ENCODE data around the gene EML4. TPM values are rescaled to one million over a fixed set of nuclear protein-coding genes. Genes with fewer than 3 reads are reported as not detected.

The EML4 gene
- total RNA-seq, 1 experiment from 2014 or later, result 68.2 TPM

DNA sequence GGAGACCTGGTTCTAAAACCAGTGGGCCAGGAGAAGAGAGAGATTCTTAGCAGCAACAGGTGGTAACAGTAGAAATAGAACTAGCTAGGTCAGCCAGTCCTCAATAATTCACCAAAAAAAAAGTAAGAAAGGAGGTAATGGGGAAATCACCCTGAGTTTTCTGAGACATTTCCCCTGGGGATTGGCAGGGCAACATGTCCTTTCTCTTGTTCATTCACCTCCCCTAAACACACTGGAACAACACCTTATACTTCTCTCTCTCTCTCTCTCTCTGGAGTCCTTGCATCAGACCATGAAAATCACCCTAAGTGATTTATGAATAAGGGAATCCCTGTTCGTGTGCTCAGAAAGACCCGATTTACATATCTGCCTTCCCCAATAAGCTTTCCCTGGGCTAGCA, 127.1 kb downstream of the EML4 start:
- Mint-ChIP-seq H3K27me3 (ENCODE audit: unreplicated experiment) (no peaks in the 10 kb centered on the region), H3K9me3 (ENCODE audit: low read depth, unreplicated experiment) (no peaks in the 10 kb centered on the region), H3K36me3 (ENCODE audit: insufficient read depth, unreplicated experiment) (peaks cover 20% of the 10 kb centered on the region), H3K4me1 (ENCODE audit: low read depth, unreplicated experiment) (no peaks in the 10 kb centered on the region), H3K27ac (ENCODE audit: unreplicated experiment) (no peak overlapping the region), H3K4me3 (ENCODE audit: low read depth, unreplicated experiment) (no peak overlapping the region)
- no peak for TF ChIP-seq CTCF (IDR thresholded peaks at IDR 0.05; ENCODE audit: unreplicated experiment)
- BruUV-seq (replicated peaks), result no TSS peak
- intact Hi-C loops (cut with micrococcal nuclease; ENCODE audit: unreplicated experiment), result no loop called here
- DNase-seq, result no peak
- CTCF ChIA-PET, result no interaction called here

DNA sequence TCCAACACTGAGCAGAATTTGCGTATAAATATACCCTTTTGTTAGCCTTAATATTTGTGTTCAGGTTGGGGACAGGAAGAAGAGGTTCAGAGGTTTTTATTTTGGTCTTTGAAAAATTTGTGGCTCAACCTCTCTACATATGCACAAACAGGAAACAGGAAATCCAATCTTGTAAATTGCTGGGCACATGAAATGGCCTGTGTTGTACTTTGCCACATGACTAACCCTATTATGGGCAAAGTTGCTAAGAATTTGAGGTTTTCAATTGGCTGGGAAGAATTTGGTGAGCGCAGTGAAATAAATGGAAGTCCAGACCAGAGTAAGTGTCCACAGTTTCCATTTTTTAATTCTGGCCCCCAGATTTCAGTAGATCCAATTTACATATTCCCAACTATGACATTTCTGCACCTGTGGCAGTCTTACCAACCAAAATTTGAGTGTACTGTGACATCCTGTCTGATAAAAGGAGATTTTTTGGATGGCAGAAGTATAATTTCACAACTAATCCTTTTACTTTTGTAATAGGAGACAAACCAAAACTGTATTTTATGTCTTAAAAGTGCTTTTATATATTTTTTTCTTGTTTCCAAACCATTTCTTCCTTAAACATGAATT, 128.3 kb downstream of the EML4 start:
- Mint-ChIP-seq H3K4me1 (ENCODE audit: low read depth, unreplicated experiment) (no peaks in the 10 kb centered on the region), H3K27ac (ENCODE audit: unreplicated experiment) (no peak overlapping the region), H3K9me3 (ENCODE audit: low read depth, unreplicated experiment) (no peaks in the 10 kb centered on the region), H3K36me3 (ENCODE audit: insufficient read depth, unreplicated experiment) (peaks cover 20% of the 10 kb centered on the region), H3K27me3 (ENCODE audit: unreplicated experiment) (no peaks in the 10 kb centered on the region), H3K4me3 (ENCODE audit: low read depth, unreplicated experiment) (no peak overlapping the region)
- no TSS peak for BruUV-seq (replicated peaks)
- no peak for TF ChIP-seq CTCF (IDR thresholded peaks at IDR 0.05; ENCODE audit: unreplicated experiment)
- CTCF ChIA-PET, result no interaction called here
- DNase-seq, result no peak
- intact Hi-C loops (cut with micrococcal nuclease; ENCODE audit: unreplicated experiment), result no loop called here

GRCh38 chr2:42298132-42298531, 129.0 kb downstream of the EML4 start:
- H3K4me3 Mint-ChIP-seq (ENCODE audit: low read depth, unreplicated experiment), result no peak overlapping the region
- CTCF ChIA-PET, result no interaction called here
- no peak for TF ChIP-seq CTCF (IDR thresholded peaks at IDR 0.05; ENCODE audit: unreplicated experiment)
- no peak overlapping the region for H3K27ac Mint-ChIP-seq (ENCODE audit: unreplicated experiment)
- H3K36me3 Mint-ChIP-seq (ENCODE audit: insufficient read depth, unreplicated experiment), result peaks cover 20% of the 10 kb centered on the region
- H3K27me3 Mint-ChIP-seq (ENCODE audit: unreplicated experiment), result no peaks in the 10 kb centered on the region
- H3K9me3 Mint-ChIP-seq (ENCODE audit: low read depth, unreplicated experiment), result no peaks in the 10 kb centered on the region
- no peak for DNase-seq
- no TSS peak for BruUV-seq (replicated peaks)
- no peaks in the 10 kb centered on the region for H3K4me1 Mint-ChIP-seq (ENCODE audit: low read depth, unreplicated experiment)
- intact Hi-C loops (cut with micrococcal nuclease; ENCODE audit: unreplicated experiment), result no loop called here

- Mint-ChIP-seq H3K36me3 (ENCODE audit: insufficient read depth, unreplicated experiment) (peaks cover 26% of the 10 kb centered on the region), H3K27me3 (ENCODE audit: unreplicated experiment) (no peaks in the 10 kb centered on the region), H3K4me1 (ENCODE audit: low read depth, unreplicated experiment) (no peaks in the 10 kb centered on the region), H3K27ac (ENCODE audit: unreplicated experiment) (no peak overlapping the region), H3K9me3 (ENCODE audit: low read depth, unreplicated experiment) (no peaks in the 10 kb centered on the region), H3K4me3 (ENCODE audit: low read depth, unreplicated experiment) (no peak overlapping the region)
- DNase-seq, result no peak
- intact Hi-C loops (cut with micrococcal nuclease; ENCODE audit: unreplicated experiment), result no loop called here
- TF ChIP-seq CTCF (IDR thresholded peaks at IDR 0.05; ENCODE audit: unreplicated experiment), result no peak
- BruUV-seq (replicated peaks), result no TSS peak
- CTCF ChIA-PET, result no interaction called here
Observed at GRCh38 chr2:42298996-42299754, 130.0 kb downstream of the EML4 start.

All from Calu3 (cell line).